Measurements from ENCODE around the gene XPA.
"Not testable (repeated sequence)": the region's sequence is repeated elsewhere in the genome, so short reads cannot be mapped to it uniquely, and the experiment has no call there.

Gene XPA

DNA sequence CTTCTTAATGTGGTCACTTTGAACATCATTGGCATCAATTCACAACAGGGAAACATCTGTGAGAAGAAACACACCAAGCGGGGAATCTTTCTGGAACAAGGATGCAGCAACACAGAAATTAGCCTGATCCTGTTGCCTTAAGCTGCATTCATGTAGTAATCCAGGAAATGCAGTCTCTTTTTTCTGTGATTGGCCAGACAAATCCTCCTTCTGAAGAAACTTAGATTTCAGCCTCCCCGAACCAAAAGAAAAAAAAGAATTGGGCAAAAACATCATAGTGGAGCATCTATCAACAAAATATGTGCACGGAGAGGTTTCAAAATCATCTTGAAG, 7.2 kb upstream of the XPA start:
- no peak for DNase-seq (ENCODE audit: extremely low read depth in 1 of 2, low read depth in 1 of 2)

DNA sequence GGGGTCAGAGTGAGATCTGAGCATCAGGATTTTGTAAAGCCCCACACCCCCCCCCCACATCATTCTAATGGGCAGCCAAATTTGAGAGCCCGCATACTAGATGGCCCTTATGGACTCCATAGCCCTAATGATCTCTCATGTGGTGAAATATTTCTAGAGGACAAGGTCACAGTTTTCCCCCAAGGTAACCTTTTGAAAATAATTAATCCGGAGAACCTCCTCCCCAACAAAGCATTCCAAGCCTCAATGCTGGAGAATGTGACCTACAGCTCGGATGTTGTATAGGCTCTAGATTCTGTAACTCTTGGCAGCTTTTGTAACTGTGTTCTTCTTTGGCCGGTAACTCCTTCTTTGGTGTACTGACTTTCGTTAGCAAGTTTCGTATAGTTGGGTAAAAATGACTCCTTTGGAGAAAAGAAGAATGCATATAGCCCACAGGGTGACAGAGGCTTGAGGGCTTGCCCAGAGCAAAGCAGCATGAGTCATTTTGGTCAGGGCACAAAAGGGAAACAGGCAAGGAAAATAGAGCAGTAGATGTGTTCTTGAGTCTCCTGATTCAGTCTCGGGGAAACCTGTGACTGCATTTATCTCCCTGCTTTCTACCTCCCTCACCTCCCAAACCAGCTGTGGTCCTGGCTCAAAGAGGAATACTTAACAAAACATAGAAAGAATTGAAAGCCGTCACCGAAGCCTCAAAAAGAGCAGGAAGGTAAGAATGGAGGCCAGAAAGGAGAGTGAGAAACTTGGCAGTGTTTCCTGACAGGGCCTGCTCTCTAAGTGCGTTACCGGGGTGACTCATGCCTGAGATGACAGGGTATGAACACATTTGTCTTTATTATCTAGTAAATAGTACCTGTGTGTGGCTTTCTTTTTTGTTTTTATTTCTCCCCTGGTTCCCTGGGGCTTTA, 6.6 kb upstream of the XPA start:
- DNase-seq (ENCODE audit: extremely low read depth in 1 of 2, low read depth in 1 of 2), result no peak

DNA sequence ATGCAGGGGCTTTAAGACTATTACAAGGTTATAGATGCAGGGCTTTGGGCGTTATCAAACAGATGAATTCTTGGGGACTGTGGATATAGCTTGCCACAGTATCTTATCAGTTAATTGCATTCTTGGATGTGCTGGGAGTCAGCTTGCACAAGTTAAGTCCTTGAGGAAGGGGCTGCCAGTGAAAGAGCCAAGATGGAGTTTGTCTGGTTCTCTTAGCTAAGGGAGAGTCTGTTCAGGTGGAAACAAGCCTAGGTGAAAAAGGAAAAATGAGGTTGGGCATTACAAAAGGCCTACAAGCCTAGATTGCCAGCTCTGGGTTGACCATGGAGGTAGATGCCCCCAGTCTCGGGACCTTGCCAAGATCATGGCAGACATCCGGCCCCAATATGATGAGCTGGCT, 2.7 kb upstream of the XPA start:
- DNase-seq (ENCODE audit: extremely low read depth in 1 of 2, low read depth in 1 of 2), result not testable (repeated sequence)

DNA sequence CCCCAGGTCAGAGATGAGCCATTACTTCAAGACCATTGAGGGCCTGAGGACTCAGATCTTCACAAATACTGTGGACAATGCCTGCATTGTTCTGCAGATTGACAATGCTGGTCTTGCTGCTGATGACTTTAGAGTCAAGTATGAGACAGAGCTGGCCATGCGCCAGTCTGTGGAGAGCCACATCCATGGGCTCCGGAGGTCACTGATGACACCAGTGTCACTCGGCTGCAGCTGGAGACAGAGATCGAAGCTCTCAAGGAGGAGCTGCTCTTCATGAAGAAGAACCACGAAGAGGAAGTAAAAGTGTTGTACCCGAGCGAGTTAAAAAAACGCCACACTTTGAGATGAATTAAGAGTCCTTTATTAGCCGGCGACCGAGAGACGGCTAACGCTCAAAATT, 2.1 kb upstream of the XPA start:
- not testable (repeated sequence) for DNase-seq (ENCODE audit: extremely low read depth in 1 of 2, low read depth in 1 of 2)

DNA sequence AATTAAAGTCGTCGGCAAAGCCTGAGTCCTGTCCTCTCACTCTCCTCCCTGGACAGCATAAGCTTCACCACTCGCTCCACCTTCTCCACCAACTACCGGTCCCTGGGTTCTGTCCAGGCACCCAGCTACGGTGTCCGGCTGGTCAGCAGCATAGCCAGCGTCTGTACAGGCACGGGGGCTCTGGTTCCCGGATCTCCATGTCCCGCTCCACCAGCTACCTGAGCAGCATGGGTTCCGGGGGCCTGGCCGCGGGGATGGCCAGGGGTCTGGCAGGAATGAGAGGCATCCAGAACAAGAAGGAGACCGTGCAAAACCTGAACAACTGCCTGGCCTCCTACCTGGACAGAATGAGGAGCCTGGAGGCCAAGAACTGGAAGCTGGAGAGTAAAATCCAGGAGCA, 1.7 kb upstream of the XPA start:
- no peak for DNase-seq (ENCODE audit: extremely low read depth in 1 of 2, low read depth in 1 of 2)

DNA sequence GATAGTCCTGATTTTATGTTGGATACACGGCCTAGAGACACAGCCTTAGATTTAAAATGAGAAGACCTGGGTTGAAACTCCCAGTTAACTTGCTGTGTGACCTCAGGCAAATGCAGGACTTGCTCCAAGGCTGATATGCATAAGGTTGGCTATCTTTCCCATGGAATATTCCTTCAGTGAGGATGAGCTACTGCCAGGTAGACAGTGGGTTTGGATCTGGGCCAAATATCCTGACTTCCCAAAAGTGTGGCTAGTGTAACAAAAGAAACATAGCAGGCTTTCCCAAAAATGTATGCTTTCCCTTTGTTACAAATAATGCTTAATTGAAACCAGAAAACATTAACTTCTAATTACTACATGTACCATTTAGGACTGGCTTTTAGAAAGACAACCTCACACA, 697 bp upstream of the XPA start:
- DNase-seq (ENCODE audit: extremely low read depth in 1 of 2, low read depth in 1 of 2), result no peak

DNA sequence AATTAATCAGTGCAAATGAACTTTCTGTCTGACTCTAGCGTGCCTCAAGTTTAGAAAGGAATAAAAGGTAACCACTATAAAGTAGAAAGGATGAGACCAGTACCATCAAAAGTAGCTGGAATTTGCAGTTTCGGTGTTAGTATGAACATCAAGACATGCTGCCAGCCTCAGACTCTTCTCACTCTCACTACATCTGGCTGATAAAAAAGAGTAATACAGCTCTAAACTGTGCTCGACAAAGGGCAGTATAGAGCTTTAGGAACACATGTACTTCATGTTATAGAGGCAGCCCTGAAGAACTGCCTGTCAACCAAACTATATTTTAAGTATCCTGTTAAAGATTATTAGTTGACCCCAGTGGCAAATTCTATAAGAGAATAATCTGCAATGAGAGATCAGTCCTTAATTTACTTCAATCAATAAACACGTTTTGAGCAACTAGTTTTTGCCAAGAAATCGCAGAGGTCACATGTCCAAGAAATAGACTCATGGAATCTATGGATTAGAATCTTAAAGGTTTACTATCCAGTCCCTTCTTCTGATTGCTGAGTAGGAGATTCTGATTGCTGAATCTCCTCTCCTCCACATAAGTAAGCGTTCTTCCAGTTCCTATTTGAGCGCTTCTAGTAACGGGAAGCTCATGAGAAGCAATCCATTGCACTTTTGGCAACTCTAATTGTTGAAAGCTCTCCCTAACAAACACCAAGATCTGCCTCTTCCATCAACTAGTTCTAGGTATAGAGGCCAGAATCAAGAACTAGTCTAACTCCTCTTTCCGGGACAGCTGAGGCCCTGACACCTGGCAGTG, 941 bp downstream of the XPA start:
- no peak for DNase-seq (ENCODE audit: extremely low read depth in 1 of 2, low read depth in 1 of 2)

DNA sequence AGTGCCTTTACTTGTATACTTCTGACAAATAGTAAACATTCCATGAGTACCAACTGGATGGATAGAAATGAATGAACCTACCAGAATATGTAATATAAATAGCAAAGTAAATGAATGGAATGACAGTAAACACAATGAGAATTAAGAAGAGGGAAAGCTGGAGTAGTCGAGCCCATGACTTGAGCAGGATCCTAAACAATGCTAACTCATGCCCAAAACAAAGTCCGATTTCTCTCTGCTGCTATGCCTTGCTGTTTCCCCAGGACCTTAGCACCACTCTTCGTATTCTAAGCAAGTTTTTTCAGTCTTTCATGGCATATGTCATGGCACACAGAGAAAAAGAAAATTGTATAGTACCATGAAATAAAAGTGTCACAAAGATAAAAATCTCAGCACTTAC, 1.8 kb downstream of the XPA start:
- no peak for DNase-seq (ENCODE audit: extremely low read depth in 1 of 2, low read depth in 1 of 2)

DNA sequence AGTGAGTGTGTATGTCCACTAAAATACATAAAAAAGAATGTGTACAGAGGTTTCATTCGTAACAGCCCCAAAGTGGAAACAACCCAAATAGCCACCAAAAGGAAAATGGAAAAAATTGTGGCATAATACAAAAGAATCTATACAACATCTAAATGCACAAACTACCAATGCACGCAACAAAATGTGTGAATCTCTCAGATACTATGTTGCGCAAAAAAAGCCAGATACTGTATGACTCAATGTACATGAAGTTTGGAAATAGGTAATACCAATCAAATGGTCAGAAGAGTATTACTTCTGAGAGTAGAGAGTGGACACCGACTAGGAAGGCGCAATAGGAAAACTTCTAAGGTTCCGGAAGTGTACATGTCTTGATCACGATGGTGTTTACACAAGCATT, 2.4 kb downstream of the XPA start:
- DNase-seq (ENCODE audit: extremely low read depth in 1 of 2, low read depth in 1 of 2), result no peak

DNA sequence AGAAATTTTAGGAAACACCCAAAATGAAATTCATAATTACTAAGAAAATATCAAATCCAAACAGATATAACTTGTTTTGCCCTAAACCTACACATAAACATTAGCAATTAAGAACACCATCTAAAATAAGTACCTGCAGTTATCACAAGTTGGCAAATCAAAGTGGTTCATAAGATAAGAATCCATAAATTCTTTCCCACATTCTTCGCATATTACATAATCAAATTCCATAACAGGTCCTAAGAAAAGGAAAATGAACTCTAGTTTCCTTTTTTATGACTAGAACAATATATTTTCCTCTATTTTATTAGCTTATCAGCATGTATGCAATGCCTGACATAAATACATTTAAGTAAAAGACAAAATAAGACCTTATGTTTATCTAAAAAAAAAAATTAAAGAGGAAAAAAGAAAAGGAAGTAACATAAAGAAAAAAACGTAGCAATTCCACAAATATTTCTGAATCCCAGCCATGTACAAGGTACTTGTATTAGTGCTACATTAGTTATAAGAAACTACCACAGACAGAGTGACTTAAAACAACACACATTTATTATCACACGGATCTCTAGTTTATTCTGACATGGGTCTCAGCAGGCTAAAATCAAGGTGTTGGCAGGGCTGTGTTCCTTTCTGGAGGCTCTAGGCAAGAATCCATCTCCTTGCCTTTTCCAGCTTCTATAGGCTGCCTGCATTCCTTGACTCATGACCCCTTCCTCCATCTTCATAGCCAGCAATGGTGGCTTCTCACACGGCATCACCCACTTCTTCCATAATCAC, 7.5 kb downstream of the XPA start:
- DNase-seq (ENCODE audit: extremely low read depth in 1 of 2, low read depth in 1 of 2), result no peak

DNA sequence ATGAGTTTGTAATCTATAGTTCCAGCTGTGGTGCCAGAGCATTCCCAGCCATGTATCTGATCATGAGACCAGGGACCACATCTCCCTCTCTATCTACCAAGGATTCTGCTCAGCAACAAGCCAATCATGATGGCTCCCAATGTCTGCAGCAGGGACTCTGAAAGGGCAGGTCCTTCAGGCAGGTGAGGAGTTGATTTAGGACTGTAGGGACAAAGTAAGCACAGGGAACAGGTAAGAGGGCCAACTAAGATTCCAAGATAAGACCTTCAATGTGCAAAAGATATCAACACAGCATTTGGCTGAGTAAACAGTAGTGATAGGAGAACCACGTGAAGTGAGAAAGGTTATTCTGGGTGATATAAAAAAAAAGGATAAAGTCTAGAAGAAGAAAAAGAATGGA, 8.5 kb downstream of the XPA start:
- no peak for DNase-seq (ENCODE audit: extremely low read depth in 1 of 2, low read depth in 1 of 2)

DNA sequence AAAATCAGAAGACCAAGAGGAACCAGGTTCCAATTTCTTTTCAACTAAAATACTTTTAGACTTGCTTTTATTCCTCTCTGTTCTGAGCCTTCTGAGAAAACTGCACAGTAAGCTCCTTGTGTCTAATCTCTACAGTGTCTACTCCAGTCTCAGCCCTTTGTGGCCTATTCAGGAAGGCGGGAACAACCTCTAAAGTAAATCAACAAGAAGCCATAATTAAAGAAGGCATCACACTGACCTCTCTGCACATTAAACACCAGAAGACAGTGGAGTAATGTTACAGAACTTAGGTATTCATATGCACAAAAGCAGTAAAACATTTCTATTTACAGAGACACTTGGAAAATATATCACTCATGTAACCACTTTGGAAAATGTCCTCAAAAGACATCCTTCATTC, 14.9 kb downstream of the XPA start:
- DNase-seq (ENCODE audit: extremely low read depth in 1 of 2, low read depth in 1 of 2), result no peak

DNA sequence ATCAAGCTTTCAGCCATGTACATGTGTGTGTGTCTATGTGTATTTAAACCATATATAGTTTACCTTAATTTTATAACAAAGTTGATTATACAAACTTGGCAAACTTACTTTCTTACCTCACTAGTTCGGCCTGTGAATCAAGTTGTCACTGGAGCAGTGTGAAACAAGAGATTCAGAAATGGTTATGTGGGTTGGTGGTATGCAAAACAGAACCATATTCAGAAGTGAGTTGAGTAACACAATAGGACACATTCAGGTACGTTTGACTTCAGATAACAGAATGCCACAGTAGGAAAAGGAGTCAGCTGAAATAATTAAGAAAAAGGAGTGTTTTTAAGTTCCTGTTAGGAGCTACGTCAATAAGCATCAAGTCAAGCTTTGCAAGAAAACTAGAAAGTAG, 21.5 kb downstream of the XPA start:
- DNase-seq (ENCODE audit: extremely low read depth in 1 of 2, low read depth in 1 of 2), result no peak

DNA sequence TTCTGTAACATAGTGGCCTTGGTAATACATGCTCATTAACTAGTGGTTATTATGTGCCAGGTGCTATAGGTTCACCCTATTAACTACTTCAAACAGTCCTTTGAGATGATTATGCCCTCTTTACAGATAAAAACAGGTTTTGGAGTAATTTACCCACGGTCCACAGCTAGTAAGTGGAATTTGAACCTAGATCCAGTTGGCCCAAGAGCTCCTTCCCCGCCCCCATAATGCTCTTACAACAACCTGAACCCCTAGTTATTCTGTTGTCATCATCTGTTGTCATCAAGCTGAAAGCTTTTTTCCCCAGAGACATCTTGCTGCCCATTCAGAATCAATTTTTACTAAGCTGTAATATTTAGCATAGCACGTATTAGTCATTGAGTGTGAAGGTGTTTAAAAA, 23.2 kb downstream of the XPA start:
- no peak for DNase-seq (ENCODE audit: extremely low read depth in 1 of 2, low read depth in 1 of 2)

DNA sequence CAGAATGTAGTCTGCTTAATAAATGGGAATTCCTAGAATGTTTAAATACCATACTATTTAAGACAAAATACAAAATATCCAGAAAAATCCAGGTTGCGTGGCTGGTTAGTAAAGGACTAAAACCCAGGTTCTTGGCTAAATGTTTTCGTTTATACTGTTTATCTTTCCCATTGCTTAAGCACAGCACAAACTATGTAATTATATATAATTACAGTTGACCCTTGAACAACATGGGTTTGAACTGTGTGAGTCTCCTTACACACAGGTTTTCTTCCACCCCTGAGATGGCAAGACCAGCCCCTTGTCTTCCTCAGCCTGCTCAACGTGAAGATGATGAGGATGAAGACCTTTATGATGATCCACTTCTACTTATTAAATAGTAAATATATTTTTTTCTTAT, 24.7 kb downstream of the XPA start:
- no peak for DNase-seq (ENCODE audit: extremely low read depth in 1 of 2, low read depth in 1 of 2)

DNA sequence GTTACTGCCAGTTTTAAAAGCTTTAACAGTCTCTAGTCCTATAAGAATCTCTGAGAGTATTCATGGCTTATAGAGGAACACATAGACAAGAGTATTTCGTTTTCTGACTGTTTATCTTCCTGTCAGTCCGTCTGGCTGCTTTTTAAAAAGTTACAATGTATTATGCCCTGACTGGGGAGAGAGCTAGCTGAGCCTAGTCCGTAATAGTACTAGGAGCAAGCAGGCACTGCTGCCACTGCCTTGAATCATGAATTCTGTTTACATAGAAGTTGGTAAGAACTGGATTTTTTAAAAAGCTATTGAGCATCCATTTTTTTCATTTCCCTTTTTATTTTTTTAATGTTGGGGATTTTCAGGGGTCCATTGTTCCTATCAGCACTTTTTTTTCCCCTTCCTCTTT, 26.6 kb downstream of the XPA start:
- no peak for DNase-seq (ENCODE audit: extremely low read depth in 1 of 2, low read depth in 1 of 2)

DNA sequence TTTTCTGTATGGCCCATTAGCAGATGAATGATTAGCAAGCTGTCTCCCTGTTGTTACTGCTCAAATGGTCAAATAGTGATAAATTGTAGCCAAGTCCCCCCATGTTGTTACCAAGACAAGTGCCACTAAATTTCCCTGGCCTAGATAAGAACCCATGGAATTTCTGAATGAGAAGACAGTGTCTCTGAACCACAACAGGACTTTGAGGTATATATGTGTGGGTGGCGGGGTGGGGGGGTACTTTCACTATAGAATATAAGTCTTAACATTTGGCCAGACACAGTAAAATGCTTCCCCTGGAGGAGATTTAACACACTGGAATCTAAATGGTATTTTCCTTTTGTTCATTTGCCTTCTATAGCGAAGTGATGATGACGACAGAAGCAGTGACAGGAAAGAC, 28.7 kb downstream of the XPA start:
- no peak for DNase-seq (ENCODE audit: extremely low read depth in 1 of 2, low read depth in 1 of 2)

DNA sequence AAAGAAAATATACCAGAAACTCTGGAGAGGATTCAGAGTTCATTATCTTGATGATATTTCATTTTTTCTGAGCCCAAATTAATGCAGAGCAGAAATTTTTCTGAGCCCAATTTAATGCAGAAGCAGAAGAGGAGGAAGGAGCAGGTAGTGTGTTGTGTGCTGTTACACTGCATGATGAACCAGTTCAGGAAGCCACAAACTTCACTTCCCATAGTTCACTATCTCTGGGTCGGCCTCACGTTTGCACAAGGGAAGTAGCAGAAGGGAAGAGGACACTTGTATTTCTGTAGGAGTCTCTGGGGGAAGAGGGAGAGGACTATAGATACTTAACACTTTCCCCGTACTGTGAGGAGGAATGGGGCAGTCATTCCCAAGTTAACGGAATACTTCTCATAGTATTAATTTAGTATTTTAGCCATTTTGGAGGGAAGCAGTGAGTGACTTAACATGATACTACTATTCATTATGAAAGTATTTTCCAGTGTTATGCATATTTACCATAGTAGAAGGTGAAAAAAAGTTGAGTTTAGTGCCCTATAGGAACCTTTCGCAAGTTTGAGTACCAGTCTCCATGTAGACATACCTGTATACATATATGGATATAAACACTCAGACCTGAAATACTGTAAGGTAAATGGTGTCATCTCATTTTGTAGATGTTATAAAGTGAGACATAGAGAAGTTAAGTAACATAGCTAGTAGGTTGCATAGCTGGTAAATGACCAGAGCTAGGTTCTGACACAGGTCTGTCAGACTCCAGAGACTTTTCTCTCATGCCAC, 30.0 kb downstream of the XPA start:
- no peak for DNase-seq (ENCODE audit: extremely low read depth in 1 of 2, low read depth in 1 of 2)

DNA sequence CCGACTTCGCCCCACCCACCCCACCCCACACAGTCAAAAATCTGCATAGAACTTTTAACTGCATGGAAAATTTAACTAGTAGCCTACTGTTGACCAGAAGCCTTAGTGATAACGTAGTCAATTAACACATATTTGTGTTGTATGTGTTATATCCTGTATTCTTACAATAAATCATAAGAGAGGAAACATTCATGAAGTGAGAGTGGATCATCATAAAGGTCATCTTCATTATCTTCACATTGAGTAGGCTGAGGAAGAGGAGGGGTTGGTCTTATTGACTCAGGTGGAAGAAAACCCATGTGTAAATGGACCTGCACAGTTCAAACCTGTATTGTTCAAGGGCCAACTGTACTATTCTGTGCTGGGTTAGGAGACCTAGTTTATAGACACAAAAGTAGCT, 31.4 kb downstream of the XPA start:
- DNase-seq (ENCODE audit: extremely low read depth in 1 of 2, low read depth in 1 of 2), result no peak

DNA sequence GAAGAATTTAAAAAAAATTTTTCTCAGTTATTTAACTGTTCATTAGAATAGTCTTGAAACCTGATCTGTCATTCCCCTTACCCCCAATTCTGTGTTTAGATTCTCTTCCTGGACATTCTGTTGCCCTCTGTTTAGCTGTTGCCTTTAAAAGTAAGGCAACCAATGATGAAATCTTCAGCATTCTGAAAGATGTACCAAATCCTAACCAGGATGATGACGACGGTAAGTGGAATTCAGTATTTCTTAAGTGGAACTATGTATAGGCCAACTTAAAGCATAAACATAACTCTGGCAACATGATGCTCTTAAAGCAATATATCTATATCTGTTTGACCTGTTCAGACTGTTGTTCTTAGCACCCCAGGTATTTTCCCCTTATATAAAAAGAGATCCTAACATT, 36.3 kb downstream of the XPA start:
- DNase-seq (ENCODE audit: extremely low read depth in 1 of 2, low read depth in 1 of 2), result no peak

DNA sequence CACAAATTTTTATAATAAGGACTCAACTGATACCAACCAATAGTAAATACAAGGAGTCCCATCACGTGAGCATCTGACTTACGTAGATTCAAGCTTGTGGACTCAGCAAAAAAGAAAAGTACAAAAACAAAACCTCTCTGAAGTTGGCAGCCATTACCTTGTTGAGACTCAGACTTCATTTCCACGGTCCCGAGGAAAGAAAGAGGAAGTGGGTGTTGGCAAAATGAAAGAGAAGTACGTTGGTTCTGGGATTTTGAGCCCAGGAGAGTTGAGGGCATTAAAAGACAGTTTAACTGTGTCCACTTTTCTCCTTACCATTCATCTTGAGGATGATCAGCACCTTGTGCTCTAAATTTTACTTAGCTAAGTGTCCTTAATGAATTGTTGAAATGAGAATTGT, 36.8 kb downstream of the XPA start:
- no peak for DNase-seq (ENCODE audit: extremely low read depth in 1 of 2, low read depth in 1 of 2)

All from activated CD8-positive, alpha-beta memory T cell treated with anti-CD3 and anti-CD28 coated beads for 1 hour (primary cell).